ENCODE measurements around the gene TPP1. TPM values are rescaled to one million over a fixed set of nuclear protein-coding genes. Genes with fewer than 3 reads are reported as not detected.
A peak's percentile ranks its signal among the peaks of the same experiment; 100 is the strongest.

TPP1 gene
- total RNA-seq, 1 donor from 2014 or later = 29.9 TPM

DNA sequence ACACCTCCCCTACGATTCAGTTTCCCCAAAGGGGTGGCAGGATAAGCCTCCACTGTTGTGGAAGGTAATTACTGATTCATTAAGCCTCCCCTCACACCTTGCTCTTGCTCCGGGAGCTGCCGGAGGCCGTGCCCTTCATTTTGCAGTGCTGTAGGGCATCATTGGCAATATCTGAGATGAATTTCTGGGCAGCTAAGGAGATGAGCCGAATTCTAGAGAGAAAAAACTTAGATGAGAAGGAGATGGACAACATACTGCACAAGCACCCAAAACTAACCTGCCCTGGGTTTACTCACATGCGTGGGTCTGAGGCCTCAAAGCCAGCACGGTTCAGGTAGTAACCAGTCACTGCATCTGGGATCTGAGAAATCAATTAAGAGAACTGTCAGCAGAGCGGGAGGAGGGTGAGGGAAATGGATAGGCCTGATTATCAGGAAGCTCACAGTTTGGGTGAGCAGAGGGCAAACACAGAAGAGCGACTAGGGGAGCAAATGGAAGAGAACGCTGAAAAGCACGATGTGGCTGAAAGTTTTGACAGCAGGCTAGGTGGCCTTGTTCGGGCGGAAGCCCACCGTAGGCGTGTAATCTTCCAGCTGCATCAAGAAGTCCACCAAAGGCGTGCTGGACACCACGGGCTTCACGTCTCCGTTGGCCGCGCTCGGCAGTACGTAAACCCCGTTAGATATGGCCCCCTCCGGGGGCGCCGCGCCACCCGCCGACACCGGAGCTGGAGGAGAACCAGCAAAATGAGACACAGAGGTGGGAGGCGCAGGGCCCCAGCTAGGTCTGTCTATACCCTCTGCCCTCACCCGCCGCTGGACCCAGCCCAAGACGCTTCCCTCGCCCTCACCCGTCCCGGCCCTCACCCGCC is 7.9 kb downstream of the TPP1 start:
- DNase-seq = no peak

DNA sequence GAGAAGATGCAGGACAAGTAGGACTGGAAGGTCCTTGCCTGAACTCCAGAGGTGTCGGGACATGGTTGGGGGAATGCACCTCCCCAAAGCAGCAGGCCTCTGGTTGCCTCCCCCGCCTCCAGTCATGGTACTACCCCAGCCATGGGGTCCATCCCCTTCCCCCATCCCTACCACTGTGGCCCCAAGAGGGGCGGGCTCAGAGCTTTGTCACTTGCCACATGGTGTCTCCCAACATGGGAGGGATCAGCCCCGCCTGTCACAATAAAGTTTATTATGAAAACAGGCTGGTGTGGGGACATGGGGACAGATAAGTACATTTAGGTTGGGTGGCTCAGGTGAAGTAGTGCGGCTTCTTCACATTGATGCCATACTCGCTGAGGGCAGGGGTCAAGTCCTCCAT is 8.6 kb downstream of the TPP1 start:
- DNase-seq = no peak

DNA sequence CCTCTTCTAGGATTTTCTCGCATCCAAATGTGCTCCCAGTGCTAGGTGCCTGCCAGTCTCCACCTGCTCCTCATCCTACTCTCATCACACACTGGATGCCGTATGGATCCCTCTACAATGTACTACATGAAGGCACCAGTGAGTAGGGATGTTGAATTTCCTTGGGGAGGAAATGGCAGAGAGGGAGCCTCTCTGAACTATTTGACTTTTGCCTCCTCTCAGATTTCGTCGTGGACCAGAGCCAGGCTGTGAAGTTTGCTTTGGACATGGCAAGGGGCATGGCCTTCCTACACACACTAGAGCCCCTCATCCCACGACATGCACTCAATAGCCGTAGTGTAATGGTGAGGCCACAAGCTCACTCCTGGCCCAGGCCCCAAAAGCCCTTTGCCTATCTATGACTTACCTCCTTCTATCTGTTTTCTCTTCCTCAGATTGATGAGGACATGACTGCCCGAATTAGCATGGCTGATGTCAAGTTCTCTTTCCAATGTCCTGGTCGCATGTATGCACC is 9.7 kb downstream of the TPP1 start:
- DNase-seq = no peak

DNA sequence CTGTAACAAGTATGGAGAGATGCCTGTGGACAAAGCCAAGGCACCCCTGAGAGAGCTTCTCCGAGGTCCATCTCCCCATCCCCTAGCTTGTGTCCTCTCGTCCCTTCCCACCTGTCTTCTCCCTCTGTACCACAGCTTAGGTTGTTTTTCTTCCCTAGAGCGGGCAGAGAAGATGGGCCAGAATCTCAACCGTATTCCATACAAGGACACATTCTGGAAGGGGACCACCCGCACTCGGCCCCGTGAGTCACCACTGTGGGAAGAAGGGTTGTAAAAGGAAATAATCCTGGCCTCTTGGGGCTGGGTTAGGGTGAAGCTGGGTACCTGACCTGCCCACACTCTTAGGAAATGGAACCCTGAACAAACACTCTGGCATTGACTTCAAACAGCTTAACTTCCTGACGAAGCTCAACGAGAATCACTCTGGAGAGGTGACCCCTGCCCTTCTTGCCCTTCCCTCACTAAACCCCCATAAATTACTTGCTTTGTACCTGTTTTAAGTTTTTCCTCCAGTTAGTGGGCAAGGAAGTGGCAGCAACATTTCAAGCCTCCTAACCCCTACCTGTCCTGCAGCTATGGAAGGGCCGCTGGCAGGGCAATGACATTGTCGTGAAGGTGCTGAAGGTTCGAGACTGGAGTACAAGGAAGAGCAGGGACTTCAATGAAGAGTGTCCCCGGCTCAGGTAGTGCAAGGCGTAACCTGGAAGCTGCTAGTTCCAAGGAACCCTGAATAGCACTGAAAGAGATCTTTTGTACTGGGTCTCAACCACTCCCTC is 10.3 kb downstream of the TPP1 start:
- DNase-seq = no peak

DNA sequence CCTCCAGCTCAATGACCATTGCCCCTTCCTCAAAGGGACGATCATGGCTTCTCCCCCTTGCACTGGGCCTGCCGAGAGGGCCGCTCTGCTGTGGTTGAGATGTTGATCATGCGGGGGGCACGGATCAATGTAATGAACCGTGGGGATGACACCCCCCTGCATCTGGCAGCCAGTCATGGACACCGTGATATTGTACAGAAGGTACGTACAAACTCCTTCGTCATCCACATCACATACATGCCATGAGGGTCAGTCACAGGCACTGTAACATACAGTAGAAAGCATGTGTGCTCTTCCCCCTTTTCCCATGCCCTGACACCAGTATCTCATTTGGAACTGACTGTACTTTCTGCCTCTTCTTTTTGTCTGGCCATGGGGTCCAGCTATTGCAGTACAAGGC is 11.2 kb downstream of the TPP1 start:
- DNase-seq = no peak

DNA sequence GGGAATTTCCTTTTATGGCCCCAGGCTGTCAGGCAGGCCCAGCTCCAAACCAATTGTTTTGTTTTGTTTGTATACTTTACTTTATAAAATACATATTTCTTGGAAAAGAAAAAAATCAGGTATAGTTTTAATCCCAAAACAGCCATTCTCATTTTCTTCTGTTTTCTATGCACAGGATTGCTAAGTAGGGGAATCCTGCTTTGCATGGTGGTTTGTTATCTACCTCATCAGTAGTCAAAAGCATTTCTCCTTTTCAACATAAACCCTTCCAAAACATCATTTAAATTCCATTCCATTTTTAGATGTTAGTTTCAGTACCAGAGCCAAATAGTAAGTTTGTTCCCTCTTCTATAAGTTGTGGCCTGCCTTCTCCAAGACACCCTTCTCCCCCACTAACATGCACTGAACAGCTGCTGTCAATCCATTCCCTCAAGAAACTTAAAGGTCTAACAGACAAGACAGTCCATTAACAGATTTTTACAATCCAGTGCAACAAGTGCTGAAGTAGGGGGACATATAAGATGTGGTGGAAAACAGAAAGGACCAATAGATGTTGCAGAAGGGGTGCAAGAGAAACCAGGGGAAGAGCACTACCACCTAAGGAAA is 11.9 kb downstream of the TPP1 start:
- no peak for DNase-seq

DNA sequence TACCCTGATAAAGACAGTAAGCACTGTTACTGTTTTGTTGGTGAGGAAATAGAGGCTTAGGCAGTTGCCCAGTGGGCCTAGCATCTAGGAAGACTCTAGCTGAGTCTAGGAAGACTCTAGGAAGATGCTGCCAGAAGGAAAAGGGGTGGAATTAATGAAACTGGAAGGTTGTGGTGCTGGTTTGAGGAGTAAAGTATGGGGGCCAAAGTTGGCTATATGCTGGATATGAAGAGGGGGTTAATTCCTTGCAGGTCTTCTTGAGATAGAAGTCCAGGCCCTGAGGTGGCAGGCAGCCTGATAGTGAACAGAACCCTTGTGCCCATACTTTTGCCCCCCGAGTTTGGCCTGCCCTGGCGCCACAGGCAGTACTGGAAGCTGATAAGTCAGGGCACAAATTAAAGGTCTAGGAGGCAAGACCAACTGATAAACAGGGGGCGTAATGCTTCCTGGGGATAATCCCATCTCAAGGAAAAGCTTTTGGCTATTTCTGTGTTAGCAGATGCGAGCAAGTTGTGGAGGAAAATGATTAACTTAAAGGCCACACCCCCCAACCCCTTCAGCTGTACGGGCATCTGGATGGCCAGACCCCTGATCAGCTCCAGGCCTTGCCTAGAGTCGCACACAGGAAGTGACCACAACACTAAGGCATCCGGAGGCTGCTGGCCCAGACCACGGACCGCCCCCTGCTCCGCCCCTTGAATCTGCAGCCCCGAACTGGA is 12.6 kb downstream of the TPP1 start:
- DNase-seq = peak; percentile 94

DNA sequence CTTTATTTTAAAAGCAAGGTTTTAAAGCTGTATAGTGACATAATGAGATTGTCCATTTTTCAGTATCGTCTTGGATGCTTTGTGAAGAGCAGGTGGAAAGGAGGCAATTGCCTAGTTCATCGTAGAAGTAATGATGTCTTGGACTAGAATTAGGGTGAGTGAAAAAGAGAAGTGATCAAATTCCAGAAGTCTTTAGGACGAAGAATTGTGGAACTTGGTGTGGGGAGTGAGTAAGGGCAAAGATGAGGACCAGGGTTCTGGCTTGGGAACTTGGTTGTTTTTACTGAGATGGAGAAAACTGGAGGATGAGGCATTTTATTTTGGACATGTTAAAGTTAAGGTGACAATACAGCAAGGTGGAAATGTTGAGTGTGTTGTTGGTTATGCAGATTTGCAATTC is 14.4 kb downstream of the TPP1 start:
- DNase-seq = no peak

DNA sequence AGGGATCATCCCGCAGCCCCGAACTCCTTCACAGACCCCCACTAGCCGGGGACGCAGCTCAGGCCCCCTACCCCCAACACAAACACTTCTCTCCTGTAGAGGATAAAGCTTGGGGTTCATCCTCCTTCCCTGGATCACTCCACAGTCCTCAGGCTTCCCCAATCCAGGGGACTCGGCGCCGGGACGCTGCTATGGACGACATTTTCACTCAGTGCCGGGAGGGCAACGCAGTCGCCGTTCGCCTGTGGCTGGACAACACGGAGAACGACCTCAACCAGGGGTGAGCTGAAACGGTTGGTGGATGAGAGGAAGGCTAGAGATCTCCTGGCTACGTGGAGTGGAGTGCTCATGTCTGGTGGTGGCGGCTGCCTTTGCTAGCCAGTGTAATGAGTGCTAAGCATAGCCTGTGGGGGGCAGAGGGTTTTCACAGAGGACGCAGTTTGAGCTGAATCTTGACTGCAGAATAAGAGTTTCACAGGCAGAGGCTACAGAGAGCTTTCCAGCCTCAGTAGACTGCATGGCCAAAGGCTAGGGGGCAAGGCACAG is 15.1 kb downstream of the TPP1 start:
- peak; percentile 65 for DNase-seq

DNA sequence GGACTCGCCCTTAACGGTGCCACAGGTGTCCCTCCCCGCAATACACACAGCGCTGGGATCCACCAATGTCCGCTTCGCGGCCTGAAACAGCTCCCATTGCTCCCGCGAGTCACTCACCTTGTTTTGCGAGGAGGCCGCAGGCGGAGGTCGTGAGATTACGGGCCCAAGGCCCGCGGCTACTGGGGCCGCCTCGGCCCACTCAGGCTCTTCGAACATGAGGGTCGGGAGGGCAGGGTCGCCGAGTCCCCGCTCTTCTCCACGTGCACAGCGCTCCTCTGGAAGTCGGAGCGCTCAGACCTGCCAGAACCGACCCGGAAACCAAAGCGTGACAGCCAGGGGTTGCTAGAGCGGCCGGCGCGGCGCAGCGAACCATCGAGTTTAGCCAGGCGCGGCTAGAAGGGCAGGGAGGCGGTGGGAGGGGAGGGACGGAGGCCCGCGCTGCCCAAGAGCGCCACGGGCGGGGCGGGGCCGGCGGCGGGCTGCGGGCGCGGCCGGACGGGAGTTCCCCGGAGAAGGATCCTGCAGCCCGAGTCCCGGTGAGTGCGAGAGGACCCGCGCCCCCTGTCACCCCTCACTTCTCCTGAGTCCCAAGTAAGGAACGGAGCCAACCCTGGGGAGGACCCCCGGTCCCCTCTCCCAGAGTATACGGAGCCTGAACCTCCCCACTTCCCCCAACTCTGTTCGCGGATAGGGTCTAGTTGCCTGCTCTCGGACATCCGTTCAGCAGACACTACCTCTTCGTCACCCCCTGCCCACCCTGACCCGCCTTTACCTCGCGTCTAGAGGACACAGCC is 15.7 kb downstream of the TPP1 start, which contains the start of the genes ILK and RRP8:
TSS of gene ILK (plus strand) at position 488 of the 794 bp plus-strand sequence. CDS start 498 bp downstream, outside the sequence.
TSS of gene RRP8 (minus strand) at position 330 of the 794 bp plus-strand sequence. CDS start at position 216, 114 bp downstream.
- DNase-seq = peak; percentile 71

DNA sequence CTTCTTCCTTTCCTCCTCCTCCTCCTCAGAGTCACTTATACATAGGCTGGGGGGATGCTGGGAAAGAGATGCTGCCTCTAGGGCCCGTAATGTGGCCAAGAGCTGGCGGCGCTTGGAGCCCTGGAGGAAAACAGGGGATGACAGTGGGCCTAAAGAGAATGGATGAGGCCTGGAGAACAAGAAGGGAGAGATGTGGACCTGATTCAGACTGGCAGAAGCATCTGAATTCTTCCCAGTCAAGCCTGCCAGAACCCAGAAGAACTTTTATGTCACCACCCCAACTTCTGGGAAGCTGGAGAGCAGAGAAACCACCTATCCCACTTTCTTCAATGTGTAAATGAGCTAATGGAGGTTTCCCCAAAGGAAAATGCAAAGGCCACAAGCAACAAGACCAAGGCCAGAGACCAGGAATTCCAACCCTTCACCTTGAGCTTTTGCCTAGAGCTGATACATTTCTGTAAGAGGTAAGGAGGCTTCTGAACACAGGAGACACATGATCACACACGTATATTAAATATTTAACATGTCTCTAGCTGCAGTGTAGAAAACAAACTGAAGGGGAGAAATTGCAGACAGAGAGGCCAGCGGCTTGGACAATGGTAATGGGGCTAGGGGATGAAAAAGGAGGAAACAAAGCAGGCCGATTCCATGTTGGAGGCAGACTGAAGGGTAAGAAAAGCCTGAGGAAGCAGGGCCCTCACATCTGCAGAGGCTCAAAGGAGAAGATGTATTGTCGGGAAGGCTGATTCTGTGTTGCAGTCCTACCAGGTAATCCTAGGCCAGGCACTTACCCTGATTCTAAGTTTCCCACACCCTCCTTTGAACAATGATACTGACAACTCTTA is 16.9 kb downstream of the TPP1 start:
- DNase-seq = no peak

DNA sequence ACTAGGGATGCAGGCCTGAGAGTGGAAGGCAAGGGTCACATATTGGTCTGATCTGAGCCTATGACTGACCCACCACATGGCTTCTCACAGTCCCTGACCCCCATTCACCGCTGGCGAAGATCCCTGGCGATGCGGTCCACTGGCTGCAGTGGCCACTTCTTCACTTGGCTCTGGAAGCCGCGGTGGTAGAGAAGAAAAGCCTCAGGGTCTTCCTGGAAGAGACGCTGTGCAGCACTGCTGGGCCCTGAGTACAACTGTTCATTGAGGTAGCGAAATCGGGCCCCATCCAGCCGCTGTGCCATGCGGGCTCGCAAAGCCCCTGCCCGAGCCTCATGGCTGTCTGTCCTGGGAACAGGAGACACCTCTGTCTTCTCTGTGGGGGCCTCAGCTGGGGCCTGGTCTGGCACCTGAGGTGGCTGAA is 18.2 kb downstream of the TPP1 start:
- no peak for DNase-seq

DNA sequence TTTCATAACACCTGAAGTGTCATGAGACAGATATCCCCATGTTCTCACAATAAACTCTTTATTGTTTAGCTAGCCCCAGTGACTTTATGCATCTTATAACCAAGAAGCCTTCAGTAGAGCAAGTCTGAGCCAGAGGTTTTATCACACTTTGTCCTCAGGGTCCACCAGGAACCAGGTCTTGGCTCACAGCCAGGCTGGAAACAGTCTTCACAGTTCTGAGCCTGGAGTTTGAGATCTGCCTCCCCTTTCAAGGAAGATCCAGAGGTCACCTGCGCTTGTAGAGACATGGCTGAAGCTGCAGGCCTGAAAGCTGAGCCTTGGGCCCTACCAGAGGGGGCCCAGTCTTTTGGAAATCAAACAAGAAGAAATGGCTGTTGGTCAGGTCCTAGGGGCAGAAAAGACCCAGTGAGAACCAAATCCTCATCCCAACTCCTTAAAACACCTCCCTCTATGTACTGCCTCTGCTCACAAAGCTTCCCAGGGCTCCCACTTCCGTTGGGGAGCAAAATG is 19.3 kb downstream of the TPP1 start:
- DNase-seq = no peak

DNA sequence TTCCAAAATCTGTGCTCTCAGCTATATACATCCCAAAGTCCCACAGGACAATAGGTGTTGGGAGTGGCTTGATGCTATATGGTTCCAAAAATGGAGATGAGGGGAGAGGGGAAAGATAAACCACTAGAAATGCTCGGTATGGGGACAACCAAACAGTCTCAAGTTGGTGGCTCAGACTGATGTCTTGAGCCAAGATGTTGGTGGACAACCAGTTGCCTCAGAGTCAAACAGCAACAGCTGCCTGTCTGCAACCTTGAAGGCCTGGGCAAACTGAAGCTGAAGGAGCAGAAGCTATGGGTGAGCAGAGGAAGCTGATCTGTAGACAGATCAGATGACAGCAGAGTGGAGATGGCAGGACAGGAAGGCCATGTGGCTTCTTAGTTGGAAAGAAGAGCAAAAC is 19.8 kb downstream of the TPP1 start:
- DNase-seq = no peak

DNA sequence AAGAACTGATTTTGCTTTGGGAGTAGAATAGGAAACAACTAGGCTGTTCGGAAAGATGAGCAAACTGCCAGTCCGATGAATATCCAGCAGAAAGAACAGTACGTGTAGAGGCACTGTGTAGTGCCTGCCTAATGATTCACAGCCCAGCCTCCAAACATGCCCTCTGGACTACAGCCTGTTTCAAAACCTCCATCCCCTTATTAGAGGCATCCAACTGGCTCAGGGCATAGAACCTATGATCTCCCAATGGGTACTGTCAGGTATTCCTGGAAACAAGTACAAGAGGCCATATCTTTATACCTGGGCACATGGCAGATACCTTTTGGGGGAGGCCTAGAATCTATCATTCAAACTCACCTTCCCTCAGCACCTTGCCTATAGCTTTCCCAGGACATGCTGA is 20.7 kb downstream of the TPP1 start:
- DNase-seq = no peak

DNA sequence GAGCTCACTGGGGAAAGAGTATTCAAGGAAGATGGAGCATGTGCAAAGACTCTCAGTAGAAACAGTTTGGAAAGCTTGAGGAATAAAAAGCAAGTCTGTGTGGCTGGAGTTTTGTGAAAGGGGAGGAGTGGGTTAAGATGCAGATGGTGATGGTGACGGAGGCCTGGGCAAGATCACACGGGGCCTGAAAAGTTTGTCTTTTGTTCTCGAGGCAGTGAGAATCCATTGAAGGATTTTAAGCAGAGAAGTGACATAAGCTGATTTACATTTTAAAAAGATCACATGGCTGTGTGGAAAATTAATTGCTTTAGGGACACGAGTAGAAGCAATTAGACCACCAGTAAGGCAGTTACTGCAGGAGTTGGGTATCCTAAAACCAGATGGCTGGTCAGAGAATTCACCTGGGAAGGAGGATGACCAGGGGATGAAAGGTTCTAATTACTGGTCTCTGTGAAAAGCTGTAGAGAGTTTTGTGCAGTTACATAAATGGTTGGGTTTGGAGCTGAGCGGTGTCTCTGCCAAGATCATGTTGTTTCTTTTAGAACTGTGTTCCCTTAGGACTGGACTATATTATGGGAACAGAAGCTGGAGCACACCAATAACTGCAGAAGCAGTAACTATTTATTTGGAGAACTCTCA is 22.9 kb downstream of the TPP1 start:
- no peak for DNase-seq

DNA sequence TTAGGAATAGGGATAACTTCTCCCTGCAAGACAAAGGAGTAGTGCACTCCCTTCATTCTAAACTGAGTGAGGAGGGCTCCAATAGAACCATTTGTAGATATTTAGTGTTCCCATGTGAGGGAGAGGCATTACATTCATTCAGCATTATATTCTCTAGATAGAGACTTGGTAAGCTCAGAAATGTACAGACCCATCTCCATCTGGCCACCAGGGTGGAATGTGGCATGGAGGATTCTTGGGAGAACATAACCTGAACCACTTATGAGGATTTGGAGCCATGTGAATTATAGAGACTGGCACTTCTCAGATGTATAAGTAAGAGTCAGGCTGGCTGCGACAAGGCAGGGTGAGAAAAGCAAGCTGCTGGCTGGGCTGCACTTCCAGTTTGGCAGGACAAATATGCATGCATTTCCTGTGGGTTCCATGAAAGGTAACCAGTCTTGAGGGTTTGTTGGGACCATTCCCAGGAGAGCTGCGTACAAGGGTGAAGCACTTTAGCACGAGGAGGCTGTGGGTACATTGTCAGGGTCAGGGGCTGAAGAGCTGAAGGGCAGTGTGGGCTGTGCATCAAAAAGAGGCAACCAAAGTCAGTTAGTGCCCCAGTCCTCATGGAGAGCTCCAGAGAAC is 25.0 kb downstream of the TPP1 start:
- no peak for DNase-seq

DNA sequence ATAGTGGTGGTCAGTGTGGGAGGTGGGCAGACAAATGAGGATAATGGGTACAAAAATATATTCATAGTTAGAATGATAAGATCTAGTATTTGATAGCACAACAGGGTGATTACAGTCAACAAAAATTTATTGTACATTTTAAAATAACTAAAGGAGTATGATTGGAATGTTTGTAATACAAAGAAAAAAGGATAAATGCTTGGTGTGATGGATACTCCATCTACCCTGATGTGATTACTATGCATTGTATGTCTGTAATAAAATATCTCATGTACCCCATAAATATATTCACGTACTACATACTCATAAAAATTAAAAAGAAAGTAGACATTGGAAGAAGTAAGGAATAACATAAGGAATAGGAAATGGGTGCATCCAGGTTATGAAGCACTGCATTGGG is 31.2 kb downstream of the TPP1 start:
- no peak for DNase-seq
